SK-N-SH (cell line): Measurements from ENCODE around the gene MAGEF1. TPM values are rescaled to one million over a fixed set of nuclear protein-coding genes. Genes with fewer than 3 reads are reported as not detected.

Experiments used
- CTCF ChIA-PET: fragments of 300-600, 350-600 bp; formaldehyde crosslinking; extraction: SDS; loops from one replicate; lab custom pipeline; 2021; lab: Yijun Ruan, JAX
- POLR2A ChIA-PET: fragments of 350-600 bp; sonication (Branson Sonifier 250); formaldehyde crosslinking; extraction: SDS; loops from one replicate; lab custom pipeline; 2020; ENCODE audit warnings: antibody characterized with exemption, inconsistent platforms; lab: Yijun Ruan, JAX
- DNase-seq: peaks from one replicate; pipeline ENCODE4 v3.0.0; 2012
- H2AFZ ChIP-seq: fragments of 200-600 bp; sonication (generic); 2 replicates; pipeline ENCODE4 v1.8.1; 2016; ENCODE audit warnings: antibody characterized with exemption, mild to moderate bottlenecking, low read depth
- H3F3A ChIP-seq: fragments of 200-600 bp; sonication (generic); replicated peaks from 2 replicates; pipeline ENCODE3; 2016; ENCODE audit warnings: antibody characterized with exemption, mild to moderate bottlenecking; ENCODE audit not compliant: insufficient read depth
- H3K27ac ChIP-seq, 2 experiments: fragments of 200-500 bp in 1 of 2; fragments of 200-600 bp in 1 of 2; sonication (Bioruptor generic) in 1 of 2; sonication (generic), shearing (Covaris generic) in 1 of 2; 2 replicates each; pipeline versions ENCODE4 v1.5.1 to v1.6.1; 2014 to 2016; ENCODE audit warnings: low read depth in 2 of 2, inconsistent platforms in 1 of 2, low read length in 1 of 2, mild to moderate bottlenecking in 1 of 2, mixed read lengths in 1 of 2
- H3K27me3 ChIP-seq: fragments of 200-600 bp; sonication (generic), shearing (Covaris generic); 2 replicates; pipeline ENCODE4 v1.6.1; 2016; ENCODE audit warnings: mixed run types; ENCODE audit not compliant: insufficient read depth
- H3K36me3 ChIP-seq, 2 experiments: fragments of 200-500 bp in 1 of 2; fragments of 200-600 bp in 1 of 2; sonication (Bioruptor generic) in 1 of 2; sonication (generic) in 1 of 2; replicated peaks in 1 of 2; 2 replicates each; pipeline versions ENCODE3 to v1.5.1; 2014 to 2016; ENCODE audit warnings: low read length in 1 of 2, mild to moderate bottlenecking in 1 of 2; ENCODE audit not compliant: insufficient read depth in 2 of 2, control insufficient read depth in 1 of 2
- H3K4me1 ChIP-seq, 2 experiments: fragments of 200-500 bp in 1 of 2; fragments of 200-600 bp in 1 of 2; sonication (Bioruptor generic) in 1 of 2; sonication (generic), shearing (Covaris generic) in 1 of 2; 2 replicates each; pipeline versions ENCODE4 v1.5.1 to v1.6.1; 2014 to 2016; ENCODE audit warnings: low read depth in 1 of 2, low read length in 1 of 2, mixed run types in 1 of 2; ENCODE audit not compliant: insufficient read depth in 2 of 2, control insufficient read depth in 1 of 2
- H3K4me2 ChIP-seq: fragments of 200-600 bp; sonication (generic), shearing (Covaris generic); 2 replicates; pipeline ENCODE4 v1.6.1; 2017; ENCODE audit warnings: mixed run types
- H3K4me3 ChIP-seq, 2 experiments: fragments of 200-500 bp in 1 of 2; fragments of 200-600 bp in 1 of 2; sonication (Bioruptor generic) in 1 of 2; sonication (generic), shearing (Covaris generic) in 1 of 2; 2 replicates each; pipeline versions ENCODE4 v1.5.1 to v1.8.1; 2014 to 2016; ENCODE audit warnings: low read depth in 2 of 2, inconsistent platforms in 1 of 2, low read length in 1 of 2, mild to moderate bottlenecking in 1 of 2, mixed read lengths in 1 of 2, moderate library complexity in 1 of 2
- H3K79me2 ChIP-seq: fragments of 200-600 bp; sonication (generic); 2 replicates; pipeline ENCODE4 v1.8.1; 2017; ENCODE audit warnings: mild to moderate bottlenecking; ENCODE audit not compliant: insufficient read depth
- H3K9ac ChIP-seq: fragments of 200-600 bp; sonication (generic); 2 replicates; pipeline ENCODE4 v1.6.1; 2017; ENCODE audit warnings: mixed run types
- H3K9me2 ChIP-seq: fragments of 200-600 bp; sonication (generic); 2 replicates; pipeline ENCODE4 v1.6.1; 2017; ENCODE audit warnings: mixed run types
- H3K9me3 ChIP-seq: fragments of 200-600 bp; sonication (generic); 2 replicates; pipeline ENCODE4 v1.6.1; 2017; ENCODE audit warnings: mixed run types, mild to moderate bottlenecking, moderate library complexity
- H4K20me1 ChIP-seq: fragments of 200-600 bp; sonication (generic); 2 replicates; pipeline ENCODE4 v1.6.1; 2017; ENCODE audit warnings: mild to moderate bottlenecking, mixed run types; ENCODE audit not compliant: insufficient read depth
- CHD2 ChIP-seq: fragments of 150-350 bp; IDR thresholded peaks from 2 replicates; pipeline ENCODE4 v1.6.1; 2018; ENCODE audit warnings: low read length; ENCODE audit not compliant: partially characterized antibody
- EP300 ChIP-seq, 2 experiments: IDR thresholded peaks; 2 replicates each; pipeline versions ENCODE4 v1.4.0 to v1.6.1; 2012; ENCODE audit warnings: borderline replicate concordance in 1 of 2, low read depth in 1 of 2, low read length in 1 of 2
- FOXJ3 ChIP-seq: sonication (generic); formaldehyde crosslinking; IDR thresholded peaks from 2 replicates; pipeline ENCODE4 v1.5.1; 2020; ENCODE audit warnings: mild to moderate bottlenecking, missing genetic modification reagents
- GATA2 ChIP-seq: sonication (generic); formaldehyde crosslinking; IDR thresholded peaks from 2 replicates; pipeline ENCODE4 v1.5.0; 2020; ENCODE audit warnings: mild to moderate bottlenecking, missing genetic modification reagents
- NFIC ChIP-seq: IDR thresholded peaks from 2 replicates; pipeline ENCODE4 v1.4.0; 2012; ENCODE audit warnings: borderline replicate concordance
- RAD21 ChIP-seq: IDR thresholded peaks from 2 replicates; pipeline ENCODE4 v1.6.1; 2012; ENCODE audit warnings: mild to moderate bottlenecking, low read length
- RCOR1 ChIP-seq: fragments of 150-350 bp; IDR thresholded peaks from 2 replicates; pipeline ENCODE4 v1.6.1; 2017; ENCODE audit warnings: antibody characterized with exemption, low read length
- RXRA ChIP-seq: IDR thresholded peaks from 2 replicates; pipeline ENCODE4 v1.4.0; 2012; ENCODE audit warnings: low read depth, mild to moderate bottlenecking, borderline replicate concordance
- TAF1 ChIP-seq: IDR thresholded peaks from 2 replicates; pipeline ENCODE4 v1.6.1; 2012; ENCODE audit warnings: low read depth, mild to moderate bottlenecking, low read length, moderate library complexity, borderline replicate concordance
- TCF12 ChIP-seq: IDR thresholded peaks from 2 replicates; pipeline ENCODE4 v1.4.0; 2012
- WGBS: methylation state at CpG from one replicate; pipeline ENCODE4 v1.1.6; 2017; ENCODE audit warnings: low lambda C conversion rate; 5-methylcytosine and 5-hydroxymethylcytosine counted together
- polyA plus RNA-seq, 3 experiments: library from polyadenylated mRNA; depleted of rRNA; stranded (reverse); fragments of >200 nt; gene quantifications; 2 replicates each; pipeline ENCODE4 v1.2.3, GENCODE V29; 2012
- TF ChIP-seq, protein P1 (sequence below): fragments of 150-350 bp; IDR thresholded peaks from 2 replicates; pipeline ENCODE4 v1.6.1; 2016; ENCODE audit warnings: mild to moderate bottlenecking, low read depth, low read length
- TF ChIP-seq, protein P2 (sequence below): IDR thresholded peaks from 2 replicates; pipeline ENCODE4 v1.4.0; 2012; ENCODE audit warnings: low read depth, borderline replicate concordance
- TF ChIP-seq, protein P3 (sequence below): fragments of 200-600 bp; sonication (generic); IDR thresholded peaks from 2 replicates; pipeline ENCODE4 v1.6.1; 2017; ENCODE audit warnings: antibody characterized with exemption, mild to moderate bottlenecking, moderate library complexity

MAGEF1 gene
- polyA plus RNA-seq, 1 of the 3 experiments (the other 2 are of a cell fraction), result 45.2 TPM

DNA sequence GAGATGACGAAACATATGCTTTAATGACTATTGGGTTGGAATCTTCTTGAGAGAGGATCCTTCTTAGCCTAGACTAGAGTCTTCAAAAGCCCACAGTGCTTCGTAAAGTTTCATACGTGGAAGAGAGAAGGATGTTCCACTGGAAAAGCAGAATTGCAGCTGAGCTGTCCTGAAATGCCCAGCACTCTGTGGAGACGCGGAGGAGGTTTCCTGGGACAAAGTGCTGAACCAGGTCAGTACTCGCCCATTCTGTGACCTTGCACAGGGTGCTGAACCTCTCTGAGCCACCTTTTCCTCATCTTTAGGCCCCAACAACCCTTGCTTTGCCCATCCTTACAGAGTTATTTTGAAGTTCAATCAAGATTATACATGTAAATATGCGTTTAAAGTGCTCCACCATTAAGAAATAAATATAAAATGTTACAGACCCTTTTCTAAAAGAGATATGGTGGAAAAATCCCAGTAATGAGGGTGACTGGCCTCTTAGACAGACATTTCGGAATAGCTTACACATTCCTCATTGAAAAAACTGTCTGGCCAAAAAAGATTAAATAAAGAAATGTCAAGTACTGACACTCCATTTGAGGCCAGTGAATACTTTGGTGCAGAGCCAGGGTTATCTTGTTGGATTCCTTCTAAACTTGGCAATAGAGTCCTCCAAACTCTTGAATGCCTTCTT is 4.2 kb upstream of the MAGEF1 start:
- Histone ChIP-seq H3K4me3 (no peak overlapping the region), H3F3A (peaks cover 15% of the 10 kb centered on the region), H2AFZ (no peak overlapping the region), H3K36me3 (no peaks in the 10 kb centered on the region), H3K9ac (no peak overlapping the region), H4K20me1 (no peaks in the 10 kb centered on the region), H3K9me2 (no peaks in the 10 kb centered on the region), H3K27me3 (no peaks in the 10 kb centered on the region), H3K79me2 (peaks cover 5% of the 10 kb centered on the region), H3K4me1 (peaks cover 14 to 20% of the 10 kb centered on the region in 2 experiments; a peak in 3 of 4 replicates), H3K4me2 (peak overlapping the region; percentile 22; the same call in 1 of the 2 replicates), H3K9me3 (no peaks in the 10 kb centered on the region), H3K27ac (peak overlapping the region; percentile 10 to 81)
- ChIA-PET CTCF (interaction anchor here (1.3 to 6.0 kb wide), 2 partner anchors 10 to 155 kb away, joined by 7 to 39 read pairs; partner anchors contain the start of gene EPHB3), POLR2A (no interaction called here)
- 86% methylated on average over 8 of the region's 8 CpGs for WGBS
- no peak for DNase-seq
- no peak for TF ChIP-seq RAD21
- no peak for TF ChIP-seq EP300 (IDR thresholded peaks at IDR 0.05; ENCODE audit: borderline replicate concordance in 1 of 2, low read depth in 1 of 2, low read length in 1 of 2)
- no peak for TF ChIP-seq RXRA
- TF ChIP-seq, protein P1, sequence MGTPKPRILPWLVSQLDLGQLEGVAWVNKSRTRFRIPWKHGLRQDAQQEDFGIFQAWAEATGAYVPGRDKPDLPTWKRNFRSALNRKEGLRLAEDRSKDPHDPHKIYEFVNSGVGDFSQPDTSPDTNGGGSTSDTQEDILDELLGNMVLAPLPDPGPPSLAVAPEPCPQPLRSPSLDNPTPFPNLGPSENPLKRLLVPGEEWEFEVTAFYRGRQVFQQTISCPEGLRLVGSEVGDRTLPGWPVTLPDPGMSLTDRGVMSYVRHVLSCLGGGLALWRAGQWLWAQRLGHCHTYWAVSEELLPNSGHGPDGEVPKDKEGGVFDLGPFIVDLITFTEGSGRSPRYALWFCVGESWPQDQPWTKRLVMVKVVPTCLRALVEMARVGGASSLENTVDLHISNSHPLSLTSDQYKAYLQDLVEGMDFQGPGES, result no peak
- no peak for TF ChIP-seq TAF1
- no peak for TF ChIP-seq NFIC
- TF ChIP-seq, protein P2, sequence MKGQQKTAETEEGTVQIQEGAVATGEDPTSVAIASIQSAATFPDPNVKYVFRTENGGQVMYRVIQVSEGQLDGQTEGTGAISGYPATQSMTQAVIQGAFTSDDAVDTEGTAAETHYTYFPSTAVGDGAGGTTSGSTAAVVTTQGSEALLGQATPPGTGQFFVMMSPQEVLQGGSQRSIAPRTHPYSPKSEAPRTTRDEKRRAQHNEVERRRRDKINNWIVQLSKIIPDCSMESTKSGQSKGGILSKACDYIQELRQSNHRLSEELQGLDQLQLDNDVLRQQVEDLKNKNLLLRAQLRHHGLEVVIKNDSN, result no peak
- TF ChIP-seq CHD2, result no peak
- no peak for TF ChIP-seq GATA2 (CRISPR knock-in tag)
- no peak for TF ChIP-seq FOXJ3
- no peak for TF ChIP-seq RCOR1
- TF ChIP-seq, protein P3, sequence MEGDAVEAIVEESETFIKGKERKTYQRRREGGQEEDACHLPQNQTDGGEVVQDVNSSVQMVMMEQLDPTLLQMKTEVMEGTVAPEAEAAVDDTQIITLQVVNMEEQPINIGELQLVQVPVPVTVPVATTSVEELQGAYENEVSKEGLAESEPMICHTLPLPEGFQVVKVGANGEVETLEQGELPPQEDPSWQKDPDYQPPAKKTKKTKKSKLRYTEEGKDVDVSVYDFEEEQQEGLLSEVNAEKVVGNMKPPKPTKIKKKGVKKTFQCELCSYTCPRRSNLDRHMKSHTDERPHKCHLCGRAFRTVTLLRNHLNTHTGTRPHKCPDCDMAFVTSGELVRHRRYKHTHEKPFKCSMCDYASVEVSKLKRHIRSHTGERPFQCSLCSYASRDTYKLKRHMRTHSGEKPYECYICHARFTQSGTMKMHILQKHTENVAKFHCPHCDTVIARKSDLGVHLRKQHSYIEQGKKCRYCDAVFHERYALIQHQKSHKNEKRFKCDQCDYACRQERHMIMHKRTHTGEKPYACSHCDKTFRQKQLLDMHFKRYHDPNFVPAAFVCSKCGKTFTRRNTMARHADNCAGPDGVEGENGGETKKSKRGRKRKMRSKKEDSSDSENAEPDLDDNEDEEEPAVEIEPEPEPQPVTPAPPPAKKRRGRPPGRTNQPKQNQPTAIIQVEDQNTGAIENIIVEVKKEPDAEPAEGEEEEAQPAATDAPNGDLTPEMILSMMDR, result no peak
- TF ChIP-seq TCF12, result no peak
